ENCODE results near the gene NEDD9.
A peak's percentile ranks its signal among the peaks of the same experiment; 100 is the strongest.

Gene NEDD9, protein sequence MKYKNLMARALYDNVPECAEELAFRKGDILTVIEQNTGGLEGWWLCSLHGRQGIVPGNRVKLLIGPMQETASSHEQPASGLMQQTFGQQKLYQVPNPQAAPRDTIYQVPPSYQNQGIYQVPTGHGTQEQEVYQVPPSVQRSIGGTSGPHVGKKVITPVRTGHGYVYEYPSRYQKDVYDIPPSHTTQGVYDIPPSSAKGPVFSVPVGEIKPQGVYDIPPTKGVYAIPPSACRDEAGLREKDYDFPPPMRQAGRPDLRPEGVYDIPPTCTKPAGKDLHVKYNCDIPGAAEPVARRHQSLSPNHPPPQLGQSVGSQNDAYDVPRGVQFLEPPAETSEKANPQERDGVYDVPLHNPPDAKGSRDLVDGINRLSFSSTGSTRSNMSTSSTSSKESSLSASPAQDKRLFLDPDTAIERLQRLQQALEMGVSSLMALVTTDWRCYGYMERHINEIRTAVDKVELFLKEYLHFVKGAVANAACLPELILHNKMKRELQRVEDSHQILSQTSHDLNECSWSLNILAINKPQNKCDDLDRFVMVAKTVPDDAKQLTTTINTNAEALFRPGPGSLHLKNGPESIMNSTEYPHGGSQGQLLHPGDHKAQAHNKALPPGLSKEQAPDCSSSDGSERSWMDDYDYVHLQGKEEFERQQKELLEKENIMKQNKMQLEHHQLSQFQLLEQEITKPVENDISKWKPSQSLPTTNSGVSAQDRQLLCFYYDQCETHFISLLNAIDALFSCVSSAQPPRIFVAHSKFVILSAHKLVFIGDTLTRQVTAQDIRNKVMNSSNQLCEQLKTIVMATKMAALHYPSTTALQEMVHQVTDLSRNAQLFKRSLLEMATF

DNA sequence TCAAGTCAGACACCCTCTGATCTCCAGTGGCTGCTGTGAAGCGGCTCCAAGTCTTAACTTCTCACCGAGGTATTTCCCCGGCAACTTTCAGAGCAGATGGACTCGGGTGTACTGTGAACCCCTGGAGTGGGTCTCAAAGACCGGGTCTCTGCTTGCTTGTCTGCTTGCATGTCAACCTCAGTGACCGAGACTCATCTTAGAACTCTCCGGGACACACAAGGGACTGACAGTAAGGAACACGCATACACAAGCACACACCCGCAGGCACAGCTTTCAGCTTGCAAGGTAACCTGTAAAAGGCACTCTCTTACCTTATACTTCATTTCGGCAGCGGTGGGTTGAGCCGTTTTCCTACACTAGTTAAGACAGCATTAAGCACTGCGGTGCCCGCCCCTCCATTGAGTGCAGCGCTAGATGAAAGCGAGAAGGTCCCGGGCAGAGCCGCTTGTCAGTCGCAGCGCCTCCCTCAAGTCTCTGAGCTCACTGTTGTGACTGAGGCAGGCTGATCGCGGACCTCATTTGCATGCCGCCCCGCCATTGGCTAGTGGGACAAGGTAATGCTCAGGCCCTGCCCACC lies at the start of gene NEDD9:
Gene NEDD9 (minus strand): TSS at position 476 of the 577 bp plus-strand sequence. CDS start 153 bp downstream, at position 323.
- Histone ChIP-seq H3K4me3 (peak within 1 kb of the TSS; percentile 89), H3K27ac (peak within 1 kb of the TSS; percentile 84 to 97)
- TF ChIP-seq, protein P1, sequence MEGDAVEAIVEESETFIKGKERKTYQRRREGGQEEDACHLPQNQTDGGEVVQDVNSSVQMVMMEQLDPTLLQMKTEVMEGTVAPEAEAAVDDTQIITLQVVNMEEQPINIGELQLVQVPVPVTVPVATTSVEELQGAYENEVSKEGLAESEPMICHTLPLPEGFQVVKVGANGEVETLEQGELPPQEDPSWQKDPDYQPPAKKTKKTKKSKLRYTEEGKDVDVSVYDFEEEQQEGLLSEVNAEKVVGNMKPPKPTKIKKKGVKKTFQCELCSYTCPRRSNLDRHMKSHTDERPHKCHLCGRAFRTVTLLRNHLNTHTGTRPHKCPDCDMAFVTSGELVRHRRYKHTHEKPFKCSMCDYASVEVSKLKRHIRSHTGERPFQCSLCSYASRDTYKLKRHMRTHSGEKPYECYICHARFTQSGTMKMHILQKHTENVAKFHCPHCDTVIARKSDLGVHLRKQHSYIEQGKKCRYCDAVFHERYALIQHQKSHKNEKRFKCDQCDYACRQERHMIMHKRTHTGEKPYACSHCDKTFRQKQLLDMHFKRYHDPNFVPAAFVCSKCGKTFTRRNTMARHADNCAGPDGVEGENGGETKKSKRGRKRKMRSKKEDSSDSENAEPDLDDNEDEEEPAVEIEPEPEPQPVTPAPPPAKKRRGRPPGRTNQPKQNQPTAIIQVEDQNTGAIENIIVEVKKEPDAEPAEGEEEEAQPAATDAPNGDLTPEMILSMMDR (IDR thresholded peaks at IDR 0.05) = no peak
- DNase-seq (ENCODE audit: low spot score) = peak; percentile 98

DNA sequence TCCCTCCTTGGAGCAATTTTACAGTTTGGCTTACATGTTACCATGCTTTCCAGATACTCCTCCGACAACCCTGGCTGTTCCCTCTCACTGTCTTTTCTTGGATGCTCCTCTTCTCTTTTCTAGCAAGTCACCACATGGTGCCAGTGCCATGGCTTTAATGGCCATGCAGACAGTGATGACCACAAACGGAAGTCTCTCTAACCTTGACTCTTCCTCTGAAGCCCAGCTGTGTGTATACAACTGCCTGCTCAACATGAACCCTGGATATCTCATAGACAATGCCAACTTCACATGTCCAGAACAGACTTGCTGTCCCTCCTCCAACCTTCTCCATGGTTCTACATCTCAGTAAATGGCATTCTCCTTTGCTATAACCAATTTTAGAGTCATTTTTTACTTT lies 49.8 kb upstream of the NEDD9 start:
- H3K27ac ChIP-seq = no peak overlapping the region
- TF ChIP-seq, protein P1 (IDR thresholded peaks at IDR 0.05) = no peak
- H3K4me3 ChIP-seq = no peak overlapping the region
- no peak for DNase-seq (ENCODE audit: low spot score)

DNA sequence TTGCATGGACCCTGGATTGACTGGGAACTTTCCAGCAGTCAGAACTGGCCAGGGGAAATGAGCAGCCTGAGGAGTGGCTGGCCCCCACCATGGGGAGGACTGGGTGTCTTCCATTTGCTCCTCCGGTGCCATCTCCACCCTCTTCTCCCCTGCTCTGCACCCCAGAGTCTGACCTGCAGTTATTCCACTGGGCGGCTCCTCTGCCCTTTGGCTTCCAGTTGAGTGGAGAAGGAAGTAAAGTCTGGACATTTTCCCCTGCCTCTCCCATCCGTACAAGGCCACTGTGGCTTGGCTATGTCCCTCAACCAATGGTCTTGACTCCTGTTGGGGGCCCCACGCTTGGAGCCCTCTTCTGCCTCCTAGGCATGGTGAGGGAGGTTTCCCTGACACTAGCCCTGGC lies 47.9 kb upstream of the NEDD9 start:
- TF ChIP-seq, protein P1 (IDR thresholded peaks at IDR 0.05) = no peak
- no peak for DNase-seq (ENCODE audit: low spot score)
- H3K27ac ChIP-seq = no peak overlapping the region
- no peak overlapping the region for H3K4me3 ChIP-seq

DNA sequence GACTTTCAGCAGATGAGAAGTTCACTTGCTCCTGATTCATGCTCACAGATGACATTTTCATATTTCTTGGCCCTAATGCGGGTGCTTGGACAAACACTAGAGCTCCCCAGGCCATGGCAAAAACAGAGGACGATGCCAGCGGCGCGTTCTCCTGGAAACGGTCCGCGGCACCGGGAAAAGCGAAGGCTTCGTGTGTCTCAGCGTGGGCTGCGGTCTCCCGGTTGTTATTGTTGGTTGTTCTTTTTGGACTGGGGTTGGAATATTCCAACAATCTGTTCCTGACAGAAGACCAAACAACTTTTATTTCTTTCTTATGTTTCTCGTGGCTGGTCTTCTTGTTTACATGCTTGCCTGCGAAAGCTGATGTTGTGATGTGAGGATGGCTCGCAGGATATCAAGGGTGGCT lies 46.8 kb upstream of the NEDD9 start:
- TF ChIP-seq, protein P1 (IDR thresholded peaks at IDR 0.05) = no peak
- H3K27ac ChIP-seq = no peak overlapping the region
- DNase-seq (ENCODE audit: low spot score) = no peak
- no peak overlapping the region for H3K4me3 ChIP-seq

DNA sequence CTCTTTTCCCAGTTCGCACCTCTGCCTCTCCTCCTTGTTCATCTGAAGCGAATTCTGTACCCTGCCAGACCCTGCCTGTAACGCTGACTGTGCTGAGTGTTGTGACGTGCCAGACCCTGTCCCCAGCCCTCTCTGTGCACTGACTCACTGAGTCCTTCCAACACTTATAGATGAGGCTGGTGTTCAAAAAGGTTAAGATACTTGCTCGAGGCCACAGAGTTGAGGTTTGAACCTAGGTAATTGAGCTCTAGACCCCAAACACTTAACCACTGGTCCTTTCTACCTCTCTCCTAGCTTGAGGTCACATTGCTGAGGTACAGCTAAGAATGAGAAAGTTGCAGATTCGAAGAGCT lies 45.7 kb upstream of the NEDD9 start:
- TF ChIP-seq, protein P1 (IDR thresholded peaks at IDR 0.05) = no peak
- no peak overlapping the region for H3K4me3 ChIP-seq
- no peak overlapping the region for H3K27ac ChIP-seq
- no peak for DNase-seq (ENCODE audit: low spot score)

DNA sequence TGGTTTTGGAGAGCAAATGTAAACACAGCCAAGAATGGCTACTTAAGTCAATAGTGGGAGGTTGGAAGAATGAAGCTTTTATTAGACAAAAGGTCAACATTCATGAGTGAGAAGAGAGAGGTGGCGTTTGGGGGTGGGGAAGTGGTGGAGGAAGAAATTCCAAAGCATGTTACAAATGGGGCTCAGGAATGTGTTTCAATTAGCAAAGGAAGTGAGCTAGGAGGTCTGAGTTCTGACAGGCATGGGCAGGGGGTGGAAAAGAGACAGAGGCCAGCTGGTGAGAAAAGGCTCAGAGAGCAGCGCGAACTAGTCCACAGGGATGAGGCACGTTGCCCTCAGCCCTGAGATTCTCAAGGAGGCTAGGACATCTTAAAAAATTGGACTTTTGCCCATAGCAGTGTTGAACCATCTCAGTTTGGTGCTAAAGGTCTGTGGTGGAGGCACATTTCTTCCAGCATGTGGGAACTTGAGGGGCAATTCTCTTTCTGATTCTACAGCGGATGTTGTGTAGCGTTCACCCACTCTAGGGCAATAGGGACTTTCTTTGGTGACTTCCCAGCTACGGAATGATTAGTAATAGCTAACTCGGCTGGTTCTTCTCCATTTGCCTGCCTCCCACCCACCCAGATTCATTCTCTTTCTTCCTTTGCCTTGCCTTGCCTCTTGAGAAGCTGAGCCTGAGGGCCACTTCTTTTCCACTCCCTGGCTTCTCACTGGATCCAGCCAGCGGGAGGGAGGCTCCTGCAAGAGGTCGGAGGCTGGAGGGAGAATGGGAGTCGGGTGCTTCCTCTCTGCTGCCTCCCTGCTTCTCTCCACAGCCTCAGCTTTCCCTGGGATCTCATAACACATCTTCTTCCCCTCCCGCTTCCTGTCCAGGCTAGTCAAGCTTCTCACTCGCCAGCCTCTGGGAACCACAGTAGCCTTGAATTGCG lies 45.1 kb upstream of the NEDD9 start:
- Histone ChIP-seq H3K4me3 (no peak overlapping the region), H3K27ac (peak overlapping the region in 1 of 2 donors; percentile 25)
- no peak for DNase-seq (ENCODE audit: low spot score)
- TF ChIP-seq, protein P1 (IDR thresholded peaks at IDR 0.05) = no peak
